Stimulated activated CD4-positive, alpha-beta T cell treated with anti-CD3 and anti-CD28 coated beads, Interleukin-4, amount 100 ng/mL, for 4 hours (primary cell): Measurements from ENCODE around the gene RAB3A.
A peak's percentile ranks its signal among the peaks of the same experiment; 100 is the strongest.
"Not testable (repeated sequence)": the region's sequence is repeated elsewhere in the genome, so short reads cannot be mapped to it uniquely, and the experiment has no call there.

Experiments used
- DNase-seq, 2 experiments: peaks; one replicate each; pipeline ENCODE4 v3.0.0-alpha.2; 2020

The RAB3A gene

DNA sequence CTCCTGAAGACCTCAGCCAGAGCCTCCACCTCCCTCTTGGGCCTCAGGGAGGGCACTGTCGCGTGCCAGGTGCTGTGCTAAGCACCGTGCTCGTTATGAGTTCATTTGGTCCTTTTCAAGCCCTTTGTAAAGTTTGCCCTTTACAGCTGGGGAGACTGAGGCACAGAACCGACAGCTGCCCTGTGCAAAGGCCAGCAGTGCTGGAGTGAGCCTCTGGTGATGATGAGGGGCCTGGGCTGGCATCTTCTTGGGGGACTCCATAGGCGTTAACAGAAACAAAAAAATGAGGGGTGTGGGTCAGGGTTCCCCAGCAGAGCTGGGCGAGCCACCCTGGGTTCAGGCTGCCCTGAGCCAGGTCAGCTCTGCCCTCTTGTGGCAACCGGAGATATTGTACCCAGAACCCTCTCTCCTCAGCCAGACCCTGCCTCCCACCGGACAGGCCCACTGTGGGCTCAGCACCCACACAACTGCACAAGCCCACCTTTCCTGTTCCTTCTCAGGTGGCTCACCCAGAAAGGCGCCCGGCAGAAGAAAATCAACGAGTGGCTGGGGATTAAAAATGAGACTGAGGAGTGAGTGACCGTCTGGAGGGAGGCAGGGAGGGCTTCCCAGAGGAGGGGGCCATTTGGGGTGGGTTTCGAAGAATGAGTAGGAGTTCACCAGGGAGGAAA lies 35.7 kb downstream of the RAB3A start:
- peak; percentile 55 to 56 for DNase-seq

DNA sequence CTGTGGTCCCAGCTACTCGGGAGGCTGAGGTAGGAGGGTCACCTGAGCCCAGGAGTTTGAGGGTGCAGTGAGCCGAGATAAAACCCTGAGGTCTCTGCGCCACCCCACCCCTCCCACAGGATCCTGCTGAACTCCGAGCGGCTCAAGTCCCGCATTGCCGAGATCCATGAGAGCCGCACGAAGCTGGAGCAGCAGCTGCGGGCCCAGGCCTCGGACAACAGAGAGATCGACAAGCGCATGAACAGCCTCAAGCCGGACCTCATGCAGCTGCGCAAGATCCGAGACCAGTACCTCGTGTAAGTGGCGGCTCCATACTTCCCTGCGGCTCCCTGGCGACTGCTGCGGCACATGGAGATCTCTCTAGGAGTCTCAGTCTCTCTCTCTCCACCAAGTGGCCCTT lies 36.8 kb downstream of the RAB3A start:
- no peak for DNase-seq

DNA sequence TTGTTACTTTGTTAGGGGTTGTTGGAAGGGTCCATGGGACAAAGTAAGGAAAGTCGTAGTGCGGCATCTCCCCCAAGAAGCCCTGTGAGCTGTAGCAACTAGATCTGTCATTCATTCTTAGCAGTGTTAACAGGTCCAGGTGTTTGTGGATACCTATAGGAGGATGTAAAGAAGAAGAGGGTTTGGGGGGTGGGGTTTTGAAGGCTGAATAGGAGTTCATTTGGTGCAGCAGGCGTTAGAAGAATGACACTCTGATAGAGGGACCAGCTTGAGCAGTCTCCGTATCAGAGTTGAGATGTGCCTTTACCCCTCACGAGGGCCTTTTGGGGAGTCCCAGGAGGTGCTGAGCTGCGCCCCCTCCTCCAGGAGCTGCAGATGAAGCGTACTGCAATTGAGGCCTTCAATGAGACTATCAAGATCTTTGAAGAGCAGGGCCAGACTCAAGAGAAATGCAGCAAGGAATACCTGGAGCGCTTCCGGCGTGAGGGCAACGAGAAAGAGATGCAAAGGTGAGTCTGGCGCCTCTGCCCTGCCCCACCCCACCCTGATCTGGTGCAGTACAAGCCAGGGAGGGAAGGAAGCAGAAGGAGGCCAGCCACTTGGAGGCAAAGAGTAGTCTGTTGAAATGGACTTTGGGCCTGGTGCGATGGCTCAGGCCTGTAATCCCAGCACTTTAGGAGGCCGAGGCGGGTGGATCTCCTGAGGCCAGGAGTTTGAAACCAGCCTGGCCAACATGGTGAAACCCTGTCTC lies 37.9 kb downstream of the RAB3A start:
- no peak for DNase-seq

DNA sequence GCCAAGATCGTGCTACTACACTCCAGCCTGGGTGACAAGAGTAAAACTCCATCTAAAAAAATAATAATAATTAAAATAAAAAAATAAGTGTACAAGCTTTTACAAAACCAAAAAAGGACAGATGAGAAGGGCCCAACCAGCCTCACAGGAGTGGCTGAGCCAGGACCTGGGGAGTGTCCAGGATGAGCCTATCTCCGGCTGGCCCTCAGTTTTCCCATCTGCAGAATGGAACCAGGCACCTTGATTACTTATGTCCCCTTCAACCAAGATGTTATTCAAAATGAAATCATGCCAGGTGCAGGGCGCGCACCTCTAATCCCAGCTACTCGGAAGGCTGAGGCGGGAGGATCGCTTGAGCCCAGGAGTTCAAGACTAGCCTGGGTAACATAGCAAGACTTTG lies 39.8 kb downstream of the RAB3A start:
- DNase-seq, result no peak

- DNase-seq, result no peak
These were observed 42.2 kb downstream of the RAB3A start for GRCh38 chr19:18161636-18162002.

- DNase-seq, result peak; percentile 69 to 83
These were observed 42.7 kb downstream of the RAB3A start for GRCh38 chr19:18160971-18161635.

GRCh38 chr19:18160493-18160970 lies 43.3 kb downstream of the RAB3A start:
- DNase-seq, result no peak

- no peak for DNase-seq
These were observed 44.0 kb downstream of the RAB3A start for GRCh38 chr19:18159810-18160209.

DNA sequence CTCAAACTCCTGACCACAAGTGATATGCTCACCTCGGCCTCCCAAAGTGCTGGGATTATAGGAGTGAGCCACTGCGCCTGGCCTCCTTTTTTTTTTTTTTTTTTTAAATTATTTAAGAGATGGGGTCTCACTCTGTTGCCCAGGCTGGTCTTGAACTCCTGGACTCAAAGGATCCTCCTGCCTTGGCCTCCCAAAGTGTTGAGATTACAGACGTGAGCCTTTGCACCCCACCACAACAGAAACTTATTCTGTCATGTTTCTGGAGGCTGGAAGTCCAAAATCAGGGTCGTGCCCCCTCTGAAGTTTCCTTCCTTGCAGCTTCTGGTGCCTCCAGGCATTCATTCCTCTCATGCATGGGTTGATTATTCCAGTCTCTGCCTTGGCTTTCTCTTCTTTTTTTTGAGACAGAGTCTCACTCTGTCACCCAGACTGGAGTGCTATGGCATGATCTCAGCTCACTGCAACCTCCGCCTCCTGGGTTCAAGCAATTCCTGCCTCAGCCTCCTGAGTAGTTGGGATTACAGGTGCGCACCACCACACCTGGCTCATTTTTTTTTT lies 44.7 kb downstream of the RAB3A start:
- DNase-seq, result not testable (repeated sequence)

GRCh38 chr19:18158467-18158866 lies 45.4 kb downstream of the RAB3A start:
- DNase-seq, result no peak

DNA sequence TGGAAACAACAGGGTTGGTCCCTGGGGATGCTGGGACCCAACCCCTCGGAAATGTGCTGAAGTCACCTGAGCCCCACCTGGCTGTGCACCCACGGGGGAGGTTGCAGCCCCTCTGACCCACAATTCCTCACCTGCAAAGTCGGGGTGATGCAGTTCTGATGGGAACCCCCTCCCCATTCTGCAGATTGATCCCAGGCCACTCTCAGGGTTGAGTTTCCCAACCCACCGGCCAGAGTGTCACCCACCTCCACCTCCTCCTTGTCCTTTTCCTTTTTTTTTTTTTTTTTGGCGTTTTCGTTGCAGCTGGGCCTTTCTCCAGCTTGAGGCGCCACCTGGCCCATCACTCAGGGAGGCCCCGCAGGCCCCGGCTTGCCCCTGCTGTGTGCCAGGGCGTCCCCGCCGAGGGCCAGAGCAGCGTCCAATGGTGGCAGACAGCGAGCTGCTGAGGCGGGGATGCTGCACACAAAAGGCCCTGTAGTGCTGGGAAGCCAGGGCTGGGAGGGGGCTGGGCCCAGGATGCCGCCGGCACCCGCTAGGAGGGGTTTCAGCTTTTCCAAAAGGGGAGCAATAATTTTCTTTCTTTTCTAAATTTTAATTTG lies 46.3 kb downstream of the RAB3A start:
- DNase-seq, result no peak

DNA sequence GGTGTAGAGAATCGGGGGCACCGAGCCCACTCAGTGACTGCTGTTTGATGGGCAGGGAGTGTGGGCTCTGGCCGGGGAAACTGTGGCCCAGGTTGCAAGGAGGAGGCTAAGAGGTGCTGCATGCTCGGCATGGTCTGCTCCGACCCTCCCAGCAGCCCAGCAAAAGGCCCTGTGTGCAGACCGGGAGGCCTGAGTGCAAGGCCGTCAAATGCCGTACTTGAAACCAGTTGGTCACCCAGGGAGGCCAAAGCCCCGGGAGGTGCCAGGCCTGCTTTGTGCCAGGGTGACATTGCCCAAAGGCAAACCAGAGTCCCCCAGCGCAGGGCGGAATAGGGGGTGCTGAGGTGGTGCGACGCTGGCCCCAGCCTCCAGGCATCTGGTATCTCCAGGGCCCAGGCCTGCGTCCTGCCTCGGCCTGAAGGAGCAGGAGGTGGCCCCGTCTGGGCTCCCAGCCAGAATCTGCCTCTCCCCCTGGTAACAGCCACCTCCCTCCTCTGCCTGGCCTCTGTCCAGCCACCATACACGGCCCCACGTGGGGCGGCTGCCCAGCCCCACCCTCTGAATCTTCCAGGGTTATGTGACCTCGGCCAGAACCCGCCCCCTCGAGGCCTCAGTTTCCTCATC lies 46.9 kb downstream of the RAB3A start:
- DNase-seq, result no peak

DNA sequence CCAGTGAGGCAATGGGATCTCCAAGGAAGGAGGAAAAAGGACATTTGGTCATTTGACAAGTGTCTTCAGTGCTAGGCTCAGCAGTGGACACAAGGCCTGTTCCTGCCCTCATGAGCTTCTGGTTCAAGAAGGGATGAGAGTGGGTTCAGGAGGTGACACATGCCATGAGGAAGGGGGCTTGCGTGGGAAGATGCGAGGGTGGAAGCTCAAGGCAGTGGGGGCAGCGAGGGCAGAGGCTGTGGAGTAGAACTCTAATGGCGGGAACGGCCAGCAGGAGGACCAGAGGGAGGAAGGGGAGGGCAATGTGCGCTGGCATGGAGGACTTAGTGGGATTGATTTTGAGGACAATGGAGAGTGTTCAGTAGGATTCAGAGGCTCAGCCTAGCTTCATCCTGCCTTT lies 47.6 kb downstream of the RAB3A start:
- DNase-seq, result no peak

DNA sequence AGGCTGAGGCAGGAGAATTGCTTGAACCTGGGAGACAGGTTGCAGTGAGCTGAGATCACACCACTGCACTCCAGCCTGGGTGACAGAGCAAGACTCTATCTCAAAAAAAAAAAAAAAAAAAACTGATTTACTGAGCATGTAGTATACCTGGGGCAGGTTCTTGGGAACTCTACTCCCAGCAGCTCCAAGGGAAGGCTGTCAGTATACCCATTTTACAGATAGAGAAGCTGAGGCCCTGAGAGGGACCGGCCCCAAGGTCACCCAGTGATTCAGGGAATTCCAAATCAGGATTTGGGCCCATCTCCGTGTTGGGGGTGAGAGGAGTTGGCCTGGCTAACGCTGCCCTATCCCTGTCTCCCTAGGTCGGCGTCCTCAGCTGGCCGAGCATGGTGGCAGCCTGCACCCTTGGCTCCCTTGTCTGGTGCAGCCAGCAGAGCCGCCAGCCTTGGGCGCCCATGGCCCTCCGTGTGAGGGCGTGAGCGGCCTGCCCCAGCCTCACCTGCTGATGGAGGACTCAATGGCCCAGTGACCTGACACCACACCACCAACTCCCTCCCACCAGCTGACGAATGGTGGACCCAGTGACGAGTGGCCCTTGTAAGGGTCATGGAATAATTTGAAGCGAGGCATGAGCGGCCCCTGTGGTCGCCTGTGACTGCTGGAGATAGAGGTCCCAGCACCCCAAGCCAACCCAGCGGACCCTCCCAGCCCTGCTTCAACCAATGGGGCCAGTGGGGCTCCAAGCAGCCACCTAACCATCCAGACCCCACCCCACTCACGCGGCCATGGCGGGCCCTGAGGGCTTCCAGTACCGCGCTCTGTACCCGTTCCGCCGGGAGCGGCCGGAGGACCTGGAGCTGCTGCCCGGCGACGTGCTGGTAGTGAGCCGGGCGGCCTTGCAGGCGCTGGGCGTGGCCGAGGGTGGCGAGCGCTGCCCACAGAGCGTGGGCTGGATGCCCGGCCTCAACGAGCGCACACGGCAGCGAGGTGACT lies 48.5 kb downstream of the RAB3A start:
- no peak for DNase-seq

- peak; percentile 13 to 23 for DNase-seq
These were observed 50.2 kb downstream of the RAB3A start for GRCh38 chr19:18153556-18154134.

DNA sequence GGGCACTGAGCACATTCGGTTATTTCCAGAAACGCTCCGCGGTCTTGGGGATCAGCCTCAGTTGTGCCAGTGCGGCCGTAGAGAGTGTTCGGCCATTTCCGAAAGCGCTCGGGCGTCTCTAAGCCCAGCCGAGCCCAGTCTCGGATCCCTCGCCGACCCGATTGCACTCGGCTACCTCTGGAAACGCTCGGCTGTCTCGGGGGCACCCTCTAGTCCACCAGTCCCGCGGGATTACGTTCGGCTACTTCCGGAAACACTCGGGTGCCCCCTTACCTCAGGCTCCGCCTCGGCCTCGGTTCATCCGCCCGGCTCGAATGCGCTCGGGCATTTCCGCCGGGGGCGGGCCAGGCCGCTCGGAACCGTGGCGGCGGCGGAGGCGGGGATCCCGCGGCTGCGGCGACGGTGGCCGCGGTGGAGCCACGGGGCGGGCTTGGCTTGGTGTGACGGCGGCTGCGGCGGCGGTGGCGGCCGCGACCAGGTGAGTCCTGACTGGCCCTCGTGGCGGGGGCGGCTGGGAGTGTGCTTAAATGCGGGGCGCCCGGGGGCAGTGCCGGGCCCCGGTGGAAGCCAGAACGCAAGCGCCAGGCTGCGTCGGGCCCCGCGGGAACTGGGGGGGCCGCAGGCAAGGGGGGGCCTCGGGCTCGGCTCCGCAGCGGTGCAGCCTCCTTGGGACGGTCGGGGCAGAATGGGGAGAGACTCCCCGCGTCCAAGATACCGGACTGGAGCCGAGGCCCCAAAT lies 50.9 kb downstream of the RAB3A start, which contains the start of gene PIK3R2:
Gene PIK3R2, plus strand, starts transcription at position 347 of the 739 bp plus-strand sequence. CDS start 2,717 bp downstream, outside the sequence.
- DNase-seq, result peak; percentile 99 to 100

GRCh38 chr19:18152442-18152816 lies 51.4 kb downstream of the RAB3A start:
- DNase-seq, result peak; percentile 92 to 98

GRCh38 chr19:18150776-18151624 lies 52.8 kb downstream of the RAB3A start:
- no peak for DNase-seq

- DNase-seq, result no peak
These were observed 54.3 kb downstream of the RAB3A start for GRCh38 chr19:18149596-18149975.
